ENCODE results near the gene CES5A.
"Not testable (repeated sequence)": the region's sequence is repeated elsewhere in the genome, so short reads cannot be mapped to it uniquely, and the experiment has no call there.

CES5A gene

GRCh38 chr16:55815320-55815719 is 59.9 kb downstream of the CES5A start:
- no peak for TF ChIP-seq CTCF (IDR thresholded peaks at IDR 0.05)
- H3K4me2 ChIP-seq (ENCODE audit: low read length), result no peak overlapping the region
- H2AFZ ChIP-seq, result no peak overlapping the region
- H3K36me3 ChIP-seq (ENCODE audit: control insufficient read depth, insufficient read depth, low read length), result no peaks in the 10 kb centered on the region
- H3K27ac ChIP-seq, result no peak overlapping the region
- H3K4me3 ChIP-seq (ENCODE audit: low read depth, low read length), result no peak overlapping the region
- H3K4me1 ChIP-seq, result no peaks in the 10 kb centered on the region
- H3K27me3 ChIP-seq (ENCODE audit: control insufficient read depth, insufficient read depth, low read length), result no peaks in the 10 kb centered on the region
- no peak overlapping the region for H3K9ac ChIP-seq
- H3K79me2 ChIP-seq, result no peaks in the 10 kb centered on the region
- H3K9me3 ChIP-seq (ENCODE audit: control insufficient read depth, low read length), result no peaks in the 10 kb centered on the region

- not testable (repeated sequence) for H3K4me2 ChIP-seq (ENCODE audit: low read length); H3K9me3 ChIP-seq (ENCODE audit: control insufficient read depth, low read length); H3K79me2 ChIP-seq; H3K36me3 ChIP-seq (ENCODE audit: control insufficient read depth, insufficient read depth, low read length); H3K27ac ChIP-seq; H3K27me3 ChIP-seq (ENCODE audit: control insufficient read depth, insufficient read depth, low read length); H3K9ac ChIP-seq; H2AFZ ChIP-seq; H3K4me1 ChIP-seq; H3K4me3 ChIP-seq (ENCODE audit: low read depth, low read length)
These were observed 61.0 kb downstream of the CES5A start for GRCh38 chr16:55814174-55814573.

- not testable (repeated sequence) for H3K4me2 ChIP-seq (ENCODE audit: low read length); H3K79me2 ChIP-seq; H3K27ac ChIP-seq; H3K36me3 ChIP-seq (ENCODE audit: control insufficient read depth, insufficient read depth, low read length); H3K27me3 ChIP-seq (ENCODE audit: control insufficient read depth, insufficient read depth, low read length); H3K9me3 ChIP-seq (ENCODE audit: control insufficient read depth, low read length); H3K9ac ChIP-seq; H2AFZ ChIP-seq; H3K4me1 ChIP-seq; H3K4me3 ChIP-seq (ENCODE audit: low read depth, low read length)
These were observed 61.4 kb downstream of the CES5A start for GRCh38 chr16:55813730-55814129.

- no peak overlapping the region for H3K9ac ChIP-seq
- no peaks in the 10 kb centered on the region for H3K79me2 ChIP-seq
- no peaks in the 10 kb centered on the region for H3K4me1 ChIP-seq
- no peaks in the 10 kb centered on the region for H3K9me3 ChIP-seq (ENCODE audit: control insufficient read depth, low read length)
- no peak for TF ChIP-seq CTCF (IDR thresholded peaks at IDR 0.05)
- no peak overlapping the region for H2AFZ ChIP-seq
- H3K4me3 ChIP-seq (ENCODE audit: low read depth, low read length), result no peak overlapping the region
- H3K27me3 ChIP-seq (ENCODE audit: control insufficient read depth, insufficient read depth, low read length), result no peaks in the 10 kb centered on the region
- no peak overlapping the region for H3K4me2 ChIP-seq (ENCODE audit: low read length)
- no peak overlapping the region for H3K27ac ChIP-seq
- H3K36me3 ChIP-seq (ENCODE audit: control insufficient read depth, insufficient read depth, low read length), result no peaks in the 10 kb centered on the region
These were observed 62.2 kb downstream of the CES5A start for GRCh38 chr16:55812951-55813350.

GRCh38 chr16:55811811-55812210 is 63.4 kb downstream of the CES5A start:
- Histone ChIP-seq H3K9me3 (ENCODE audit: control insufficient read depth, low read length) (no peaks in the 10 kb centered on the region), H3K27ac (no peak overlapping the region), H3K27me3 (ENCODE audit: control insufficient read depth, insufficient read depth, low read length) (no peaks in the 10 kb centered on the region), H3K4me1 (no peaks in the 10 kb centered on the region), H3K36me3 (ENCODE audit: control insufficient read depth, insufficient read depth, low read length) (no peaks in the 10 kb centered on the region), H3K79me2 (no peaks in the 10 kb centered on the region), H3K9ac (no peak overlapping the region), H3K4me3 (ENCODE audit: low read depth, low read length) (no peak overlapping the region), H3K4me2 (ENCODE audit: low read length) (no peak overlapping the region), H2AFZ (no peak overlapping the region)
- no peak for TF ChIP-seq CTCF (IDR thresholded peaks at IDR 0.05)

GRCh38 chr16:55810451-55810961 is 64.7 kb downstream of the CES5A start:
- Histone ChIP-seq H3K27me3 (ENCODE audit: control insufficient read depth, insufficient read depth, low read length) (no peaks in the 10 kb centered on the region), H3K4me2 (ENCODE audit: low read length) (no peak overlapping the region), H3K9ac (no peak overlapping the region), H3K4me3 (ENCODE audit: low read depth, low read length) (no peak overlapping the region), H3K4me1 (no peaks in the 10 kb centered on the region), H3K79me2 (no peaks in the 10 kb centered on the region), H3K27ac (no peak overlapping the region), H2AFZ (no peak overlapping the region), H3K9me3 (ENCODE audit: control insufficient read depth, low read length) (no peaks in the 10 kb centered on the region), H3K36me3 (ENCODE audit: control insufficient read depth, insufficient read depth, low read length) (no peaks in the 10 kb centered on the region)
- TF ChIP-seq CTCF (IDR thresholded peaks at IDR 0.05), result no peak
